GM19467 (cell line): Measurements from ENCODE around the gene PIR.

Experiments
- ATAC-seq: cut with Tn5 transposase; IDR thresholded peaks from one replicate; pipeline ENCODE4 v1.9.1; 2021; ENCODE audit warnings: mild to moderate bottlenecking, moderate library complexity; ENCODE audit not compliant: unreplicated experiment

PIR gene

GRCh38 chrX:15492469-15492868 lies 664 bp downstream of the PIR start:
- no peak for ATAC-seq

GRCh38 chrX:15483891-15484290 lies 9.2 kb downstream of the PIR start:
- ATAC-seq, result no peak

GRCh38 chrX:15475486-15475885 lies 17.6 kb downstream of the PIR start:
- no peak for ATAC-seq

GRCh38 chrX:15475021-15475420 lies 18.1 kb downstream of the PIR start:
- ATAC-seq, result no peak

GRCh38 chrX:15474028-15474427 lies 19.1 kb downstream of the PIR start:
- no peak for ATAC-seq

- ATAC-seq, result no peak
Observed at GRCh38 chrX:15472531-15472930, 20.6 kb downstream of the PIR start.

- peak; percentile 71 for ATAC-seq
Observed at GRCh38 chrX:15471028-15471427, 22.1 kb downstream of the PIR start.

- ATAC-seq, result no peak
Observed at GRCh38 chrX:15469613-15470012, 23.5 kb downstream of the PIR start.

GRCh38 chrX:15468036-15468435 lies 25.1 kb downstream of the PIR start:
- no peak for ATAC-seq

- no peak for ATAC-seq
Observed at GRCh38 chrX:15465896-15466651, 27.1 kb downstream of the PIR start.

- ATAC-seq, result no peak
Observed at GRCh38 chrX:15465347-15465746, 27.8 kb downstream of the PIR start.

GRCh38 chrX:15464704-15465103 lies 28.4 kb downstream of the PIR start:
- no peak for ATAC-seq

- ATAC-seq, result no peak
Observed at GRCh38 chrX:15451913-15452312, 41.2 kb downstream of the PIR start.

GRCh38 chrX:15448010-15448639 lies 45.0 kb downstream of the PIR start:
- ATAC-seq, result no peak

- ATAC-seq, result no peak
Observed at GRCh38 chrX:15441464-15441863, 51.7 kb downstream of the PIR start.

GRCh38 chrX:15438332-15438731 lies 54.8 kb downstream of the PIR start:
- ATAC-seq, result no peak

- ATAC-seq, result no peak
Observed at GRCh38 chrX:15437724-15438123, 55.4 kb downstream of the PIR start.

GRCh38 chrX:15435836-15436619 lies 57.1 kb downstream of the PIR start:
- ATAC-seq, result no peak

GRCh38 chrX:15434205-15434604 lies 58.9 kb downstream of the PIR start:
- no peak for ATAC-seq

GRCh38 chrX:15430584-15430983 lies 62.5 kb downstream of the PIR start:
- no peak for ATAC-seq

- no peak for ATAC-seq
Observed at GRCh38 chrX:15430076-15430475, 63.1 kb downstream of the PIR start.

- ATAC-seq, result no peak
Observed at GRCh38 chrX:15425024-15425423, 68.1 kb downstream of the PIR start.
